GM19099 (cell line): ENCODE data around the gene AFF1.

Source experiments
- POLR2A ChIP-seq: IDR thresholded peaks from 3 replicates; pipeline ENCODE4 v1.6.1; 2011; ENCODE audit warnings: low read depth; ENCODE audit not compliant: insufficient read length; ENCODE audit errors: extremely low read depth

Gene AFF1

DNA sequence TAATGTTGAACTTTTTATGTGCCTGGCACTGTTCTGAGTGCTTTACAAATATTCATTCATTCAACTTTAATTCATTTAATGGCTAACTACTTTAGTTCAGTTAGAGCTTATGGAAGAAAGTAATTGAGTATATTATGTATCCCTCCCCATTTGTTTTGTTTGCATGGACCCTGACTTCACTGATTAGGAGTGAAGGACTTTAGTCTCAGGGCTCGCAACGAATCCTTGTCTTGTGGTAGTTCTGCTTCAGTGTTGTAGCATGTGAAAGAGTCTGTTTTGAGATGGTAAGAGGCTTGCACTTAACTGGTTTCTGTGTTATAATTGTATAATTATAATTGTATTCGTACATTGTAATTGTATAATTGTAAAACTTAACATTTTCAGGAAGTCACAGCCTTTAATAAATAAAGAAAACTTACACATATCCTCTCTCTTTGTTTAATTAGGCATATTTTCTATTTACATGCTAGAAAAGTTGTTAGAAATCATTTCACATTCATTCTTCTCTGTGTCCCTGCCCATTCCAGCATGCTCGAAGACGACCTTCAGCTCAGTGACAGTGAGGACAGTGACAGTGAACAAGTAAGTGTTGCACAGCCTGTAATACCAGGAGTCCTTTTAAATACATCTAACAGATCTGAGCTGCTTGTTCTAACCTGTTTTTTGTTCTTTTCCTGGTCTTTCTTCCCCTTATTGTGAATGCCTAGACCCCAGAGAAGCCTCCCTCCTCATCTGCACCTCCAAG, 170.5 kb downstream of the AFF1 start:
- TF ChIP-seq POLR2A: no peak

DNA sequence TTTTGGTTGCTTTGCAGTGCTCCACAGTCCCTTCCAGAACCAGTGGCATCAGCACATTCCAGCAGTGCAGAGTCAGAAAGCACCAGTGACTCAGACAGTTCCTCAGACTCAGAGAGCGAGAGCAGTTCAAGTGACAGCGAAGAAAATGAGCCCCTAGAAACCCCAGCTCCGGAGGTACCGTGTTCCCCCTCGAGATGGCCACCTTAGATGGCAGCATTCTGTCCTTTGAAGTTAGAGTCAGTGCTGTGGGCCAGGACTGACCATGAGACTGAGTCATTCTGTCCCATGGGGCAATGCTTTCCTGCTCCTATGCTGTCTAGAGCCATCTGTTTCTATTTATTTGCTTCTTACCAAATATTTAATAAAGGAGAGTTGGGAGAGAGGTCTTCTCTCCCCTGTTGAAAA, 173.3 kb downstream of the AFF1 start:
- TF ChIP-seq POLR2A: no peak

DNA sequence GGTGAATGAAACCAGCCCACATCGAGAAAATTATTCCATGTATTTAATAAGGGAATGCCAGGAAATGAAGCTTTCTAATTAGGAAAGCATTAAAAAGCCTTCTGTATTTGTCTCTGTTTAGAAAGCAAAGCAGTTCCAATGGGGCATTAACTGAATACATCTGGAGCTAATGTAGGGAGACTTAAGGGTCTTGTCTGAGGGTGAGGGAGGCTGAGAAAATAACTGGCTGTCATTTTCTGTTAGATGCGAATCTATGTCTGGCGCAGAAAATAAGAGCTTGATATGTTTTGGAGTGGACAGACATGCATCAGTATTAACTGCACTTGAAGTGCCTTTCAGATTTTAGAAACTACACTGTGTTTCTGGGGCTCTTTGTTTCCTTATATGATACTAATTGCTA, 174.3 kb downstream of the AFF1 start:
- TF ChIP-seq POLR2A: no peak

GRCh38 chr4:87109945-87110344, 175.1 kb downstream of the AFF1 start:
- TF ChIP-seq POLR2A: no peak

GRCh38 chr4:87112063-87112462, 177.3 kb downstream of the AFF1 start:
- TF ChIP-seq POLR2A: no peak

DNA sequence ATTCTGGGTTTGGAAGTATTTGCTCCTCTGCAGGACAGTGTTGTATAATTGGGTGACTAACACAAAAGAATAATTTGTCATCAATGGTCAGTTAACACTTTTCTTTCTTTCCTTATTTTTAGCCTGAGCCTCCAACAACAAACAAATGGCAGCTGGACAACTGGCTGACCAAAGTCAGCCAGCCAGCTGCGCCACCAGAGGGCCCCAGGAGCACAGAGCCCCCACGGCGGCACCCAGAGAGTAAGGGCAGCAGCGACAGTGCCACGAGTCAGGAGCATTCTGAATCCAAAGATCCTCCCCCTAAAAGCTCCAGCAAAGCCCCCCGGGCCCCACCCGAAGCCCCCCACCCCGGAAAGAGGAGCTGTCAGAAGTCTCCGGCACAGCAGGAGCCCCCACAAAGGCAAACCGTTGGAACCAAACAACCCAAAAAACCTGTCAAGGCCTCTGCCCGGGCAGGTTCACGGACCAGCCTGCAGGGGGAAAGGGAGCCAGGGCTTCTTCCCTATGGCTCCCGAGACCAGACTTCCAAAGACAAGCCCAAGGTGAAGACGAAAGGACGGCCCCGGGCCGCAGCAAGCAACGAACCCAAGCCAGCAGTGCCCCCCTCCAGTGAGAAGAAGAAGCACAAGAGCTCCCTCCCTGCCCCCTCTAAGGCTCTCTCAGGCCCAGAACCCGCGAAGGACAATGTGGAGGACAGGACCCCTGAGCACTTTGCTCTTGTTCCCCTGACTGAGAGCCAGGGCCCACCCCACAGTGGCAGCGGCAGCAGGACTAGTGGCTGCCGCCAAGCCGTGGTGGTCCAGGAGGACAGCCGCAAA, 179.6 kb downstream of the AFF1 start:
- TF ChIP-seq POLR2A: no peak

DNA sequence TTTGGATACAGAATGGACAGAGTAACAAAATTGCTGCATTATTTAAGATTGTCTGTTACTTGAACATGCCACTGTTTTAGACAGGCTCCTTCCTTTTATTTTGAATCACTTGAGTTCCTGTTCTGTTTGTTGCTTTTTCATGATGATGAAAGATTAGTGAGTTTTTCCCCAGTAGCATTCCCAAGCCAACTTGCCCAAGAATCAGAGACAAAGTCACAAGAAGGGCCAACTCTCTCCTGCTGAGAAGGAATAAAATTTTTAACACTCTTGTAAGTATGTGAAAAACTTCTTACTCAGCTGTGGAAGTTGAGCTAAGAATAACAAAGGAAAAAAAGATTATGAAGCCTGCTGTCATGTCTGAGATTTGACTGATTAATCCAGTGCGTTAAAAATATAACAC, 181.4 kb downstream of the AFF1 start:
- TF ChIP-seq POLR2A: no peak

DNA sequence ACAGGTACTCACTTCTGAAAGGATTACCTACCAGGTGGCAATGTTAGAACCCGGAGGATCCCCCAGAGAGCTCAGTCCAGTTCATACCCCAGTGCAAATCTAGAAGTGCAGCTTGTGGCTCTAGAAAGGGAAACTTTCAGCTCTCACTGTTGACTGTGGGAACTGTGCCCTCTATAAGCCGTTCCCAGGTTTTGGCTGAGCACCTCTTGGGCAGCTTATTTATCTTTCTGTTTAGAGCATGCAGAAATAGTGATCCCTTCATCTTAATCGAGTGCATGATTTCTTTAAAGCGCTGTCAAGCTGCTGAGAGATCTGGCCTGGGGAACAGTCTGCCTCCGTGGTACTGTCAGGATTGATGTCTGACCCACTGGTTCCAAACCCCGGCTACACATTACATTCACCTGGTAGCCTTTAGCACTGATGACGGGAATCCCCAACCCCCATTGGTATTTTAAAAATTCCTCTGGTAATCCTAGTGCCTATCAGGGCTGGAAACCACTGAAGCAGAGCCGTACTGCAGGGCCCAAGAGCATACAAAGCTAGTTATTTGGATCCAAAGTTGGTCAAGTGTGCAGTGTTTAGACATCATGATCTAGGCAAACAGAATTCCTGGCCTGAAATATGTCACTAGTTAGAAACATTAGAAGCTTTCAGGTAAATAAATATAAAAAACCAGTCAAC, 182.4 kb downstream of the AFF1 start:
- TF ChIP-seq POLR2A: no peak

- peak; percentile 17 for TF ChIP-seq POLR2A
Measured at GRCh38 chr4:87117732-87118075, 182.9 kb downstream of the AFF1 start.

DNA sequence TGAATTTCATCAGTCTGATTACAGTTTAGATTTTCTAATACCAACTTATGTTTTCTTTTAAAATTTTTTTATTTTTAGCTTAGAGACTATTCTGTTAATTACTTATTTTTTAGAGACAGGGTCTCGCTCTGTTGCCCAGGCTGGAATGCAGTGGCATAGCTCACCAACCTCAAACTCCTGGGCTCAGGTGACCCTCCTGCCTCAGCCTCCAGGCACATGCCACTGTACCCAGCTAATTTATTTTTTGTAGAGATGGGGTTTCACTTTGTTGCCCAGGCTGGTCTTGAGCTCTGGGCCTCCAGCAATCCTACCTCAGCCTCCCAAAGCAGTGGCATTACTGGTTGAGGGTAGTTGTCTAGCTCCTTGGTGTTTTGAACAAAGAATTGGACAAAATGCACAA, 183.6 kb downstream of the AFF1 start:
- no peak for TF ChIP-seq POLR2A

DNA sequence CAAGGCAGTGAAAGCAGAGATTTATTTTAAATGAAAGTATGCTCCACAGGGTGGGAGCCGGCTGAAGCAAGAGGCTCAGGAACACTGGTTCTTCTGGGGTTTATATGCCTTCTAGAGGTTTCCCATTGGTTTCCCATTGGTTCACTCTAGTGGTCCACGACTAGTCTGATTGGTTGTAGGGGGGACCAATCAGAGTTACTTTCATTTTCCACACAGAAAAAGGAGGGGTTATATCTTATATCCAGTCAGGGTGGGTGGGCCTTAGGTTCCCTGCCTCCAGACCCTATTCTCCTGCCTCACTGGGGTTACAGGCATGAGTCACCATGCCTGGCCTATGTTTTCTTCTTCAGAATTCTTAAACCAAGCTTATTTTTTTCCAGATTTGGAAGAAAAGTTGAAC, 184.0 kb downstream of the AFF1 start:
- TF ChIP-seq POLR2A: no peak

DNA sequence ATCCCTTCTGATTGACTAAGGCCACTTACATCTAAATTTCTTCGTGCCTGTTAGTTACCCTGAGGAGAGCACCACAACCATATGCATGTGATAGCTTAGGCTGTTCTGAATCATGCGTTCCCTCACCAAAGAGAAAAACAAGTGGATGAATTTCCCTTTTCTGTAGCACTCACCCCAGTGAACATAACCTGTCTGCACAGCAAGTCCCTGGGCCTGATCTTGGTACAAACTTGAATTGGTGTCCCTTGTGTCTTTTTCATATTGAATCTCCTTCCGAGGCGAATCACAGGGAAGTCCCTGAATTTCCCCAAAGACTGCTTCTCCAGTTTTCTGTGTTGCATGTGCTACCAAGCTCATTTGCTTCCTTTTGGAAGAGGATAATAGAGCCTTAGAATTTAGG, 185.2 kb downstream of the AFF1 start:
- no peak for TF ChIP-seq POLR2A

- no peak for TF ChIP-seq POLR2A
Measured at GRCh38 chr4:87120411-87121162, 185.8 kb downstream of the AFF1 start.

- no peak for TF ChIP-seq POLR2A
Measured at GRCh38 chr4:87121341-87122065, 186.7 kb downstream of the AFF1 start.
